ENCODE measurements around the gene DUSP22. TPM values are rescaled to one million over a fixed set of nuclear protein-coding genes. Genes with fewer than 3 reads are reported as not detected.
A peak's percentile ranks its signal among the peaks of the same experiment; 100 is the strongest.
"Not testable (repeated sequence)": the region's sequence is repeated elsewhere in the genome, so short reads cannot be mapped to it uniquely, and the experiment has no call there.

The DUSP22 gene
- total RNA-seq (10 to 100 TPM; 61.0 to 74.8 (median 66.8) TPM), polyA plus RNA-seq (51.0 TPM)
- long read RNA-seq, donor 1, transcript DUSP22-202 (7 exons, 3,098 nt) = major isoform, 105 of 235 reads
- long read RNA-seq, donor 1, transcript DUSP22-208 (6 exons, 1,166 nt) = minor isoform, 60 of 235 reads
- long read RNA-seq, donor 1, transcript DUSP22-201 (8 exons, 1,485 nt) = minor isoform, 13 of 235 reads
- long read RNA-seq, donor 1, partial matches to known transcripts = 4 of 235 reads
- long read RNA-seq, donor 1, other reads (novel, unspliced or antisense) = 46 of 235 reads
- long read RNA-seq, donor 2, transcript DUSP22-208 (6 exons, 1,166 nt) = minor isoform, 20 of 92 reads
- long read RNA-seq, donor 2, transcript DUSP22-201 (8 exons, 1,485 nt) = minor isoform, 13 of 92 reads
- long read RNA-seq, donor 2, transcript DUSP22-202 (7 exons, 3,098 nt) = major isoform, 43 of 92 reads
- long read RNA-seq, donor 2, partial matches to known transcripts = 4 of 92 reads
- long read RNA-seq, donor 2, other reads (novel, unspliced or antisense) = 9 of 92 reads
- long read RNA-seq, donor 3, transcript DUSP22-201 (8 exons, 1,485 nt) = minor isoform, 16 of 154 reads
- long read RNA-seq, donor 3, transcript DUSP22-208 (6 exons, 1,166 nt) = minor isoform, 41 of 154 reads
- long read RNA-seq, donor 3, transcript DUSP22-202 (7 exons, 3,098 nt) = major isoform, 46 of 154 reads
- long read RNA-seq, donor 3, partial matches to known transcripts = 42 of 154 reads
- long read RNA-seq, donor 3, other reads (novel, unspliced or antisense) = 5 of 154 reads
- long read RNA-seq, donor 4, transcript DUSP22-208 (6 exons, 1,166 nt) = minor isoform, 21 of 97 reads
- long read RNA-seq, donor 4, transcript DUSP22-201 (8 exons, 1,485 nt) = minor isoform, 9 of 97 reads
- long read RNA-seq, donor 4, transcript DUSP22-202 (7 exons, 3,098 nt) = major isoform, 45 of 97 reads
- long read RNA-seq, donor 4, partial matches to known transcripts = 3 of 97 reads
- long read RNA-seq, donor 4, other reads (novel, unspliced or antisense) = 16 of 97 reads

GRCh38 chr6:291697-292505, at the start of gene DUSP22:
DUSP22 (plus strand) TSS chr6:292487; CDS start chr6:292540, 53 bp downstream.
- peaks cover 4% of the 10 kb centered on the region for H3K4me1 ChIP-seq (ENCODE audit: control insufficient read depth, insufficient read depth, low read length)

GRCh38 chr6:246352-246751, 45.9 kb upstream of the DUSP22 start:
- no peak overlapping the region for H3K27ac ChIP-seq (ENCODE audit: low read length)
- no peak overlapping the region for H3K4me3 ChIP-seq (ENCODE audit: low read length)
- H3K9me3 ChIP-seq (ENCODE audit: control insufficient read depth, low read length) = no peaks in the 10 kb centered on the region
- H3K27me3 ChIP-seq (ENCODE audit: control insufficient read depth, insufficient read depth) = no peaks in the 10 kb centered on the region
- no peak for ATAC-seq
- WGBS = 56% methylated on average over 8 of the region's 8 CpGs
- DNase-seq = no peak
- intact Hi-C loops (cut with DNase I) = no loop called here
- no peaks in the 10 kb centered on the region for H3K4me1 ChIP-seq (ENCODE audit: control insufficient read depth, insufficient read depth, low read length)

More at GRCh38 chr6:291697-292505, at the start of gene DUSP22:
- Histone ChIP-seq H3K27ac (ENCODE audit: low read length) (peak within 1 kb of the TSS; percentile 99), H3K4me3 (ENCODE audit: low read length) (peak within 1 kb of the TSS; percentile 65), H3K9me3 (ENCODE audit: control insufficient read depth, low read length) (no peaks in the 10 kb centered on the region), H3K27me3 (ENCODE audit: control insufficient read depth, insufficient read depth) (no peaks in the 10 kb centered on the region)
- DNase-seq = peak; percentile 93 to 97 (median 96)
- peak; percentile 94 for ATAC-seq
- 18% methylated on average over 85 of the region's 85 CpGs for WGBS
- intact Hi-C loops (cut with DNase I) = no loop called here

GRCh38 chr6:247351-247750, 44.9 kb upstream of the DUSP22 start:
- Histone ChIP-seq H3K4me1 (ENCODE audit: control insufficient read depth, insufficient read depth, low read length) (no peaks in the 10 kb centered on the region), H3K27ac (ENCODE audit: low read length) (no peak overlapping the region), H3K9me3 (ENCODE audit: control insufficient read depth, low read length) (no peaks in the 10 kb centered on the region), H3K27me3 (ENCODE audit: control insufficient read depth, insufficient read depth) (no peaks in the 10 kb centered on the region), H3K4me3 (ENCODE audit: low read length) (no peak overlapping the region)
- intact Hi-C loops (cut with DNase I) = no loop called here
- ATAC-seq (no peak), DNase-seq (no peak)
- WGBS = 77% methylated on average over 5 of the region's 5 CpGs

- H3K9me3 ChIP-seq (ENCODE audit: control insufficient read depth, low read length); ATAC-seq; H3K4me1 ChIP-seq (ENCODE audit: control insufficient read depth, insufficient read depth, low read length); H3K27ac ChIP-seq (ENCODE audit: low read length); DNase-seq; H3K27me3 ChIP-seq (ENCODE audit: control insufficient read depth, insufficient read depth); H3K4me3 ChIP-seq (ENCODE audit: low read length); intact Hi-C loops (cut with DNase I): not testable (repeated sequence)
- 83% methylated on average over 6 of the region's 6 CpGs for WGBS
Measured at GRCh38 chr6:248046-248445, 44.2 kb upstream of the DUSP22 start.

- H3K4me3 ChIP-seq (ENCODE audit: low read length) = no peak overlapping the region
- DNase-seq (no peak), ATAC-seq (no peak)
- H3K27me3 ChIP-seq (ENCODE audit: control insufficient read depth, insufficient read depth) = no peaks in the 10 kb centered on the region
- no peak overlapping the region for H3K27ac ChIP-seq (ENCODE audit: low read length)
- H3K4me1 ChIP-seq (ENCODE audit: control insufficient read depth, insufficient read depth, low read length) = no peaks in the 10 kb centered on the region
- intact Hi-C loops (cut with DNase I) = no loop called here
- H3K9me3 ChIP-seq (ENCODE audit: control insufficient read depth, low read length) = no peaks in the 10 kb centered on the region
Measured at GRCh38 chr6:250676-251075, 41.6 kb upstream of the DUSP22 start.

- Histone ChIP-seq H3K27me3 (ENCODE audit: control insufficient read depth, insufficient read depth) (no peaks in the 10 kb centered on the region), H3K4me3 (ENCODE audit: low read length) (no peak overlapping the region), H3K4me1 (ENCODE audit: control insufficient read depth, insufficient read depth, low read length) (no peaks in the 10 kb centered on the region), H3K27ac (ENCODE audit: low read length) (no peak overlapping the region), H3K9me3 (ENCODE audit: control insufficient read depth, low read length) (no peaks in the 10 kb centered on the region)
- ATAC-seq (no peak), DNase-seq (no peak)
- WGBS = 77% methylated on average over 2 of the region's 2 CpGs
- intact Hi-C loops (cut with DNase I) = no loop called here
Measured at GRCh38 chr6:251920-252319, 40.4 kb upstream of the DUSP22 start.

- no peaks in the 10 kb centered on the region for H3K27me3 ChIP-seq (ENCODE audit: control insufficient read depth, insufficient read depth)
- H3K27ac ChIP-seq (ENCODE audit: low read length) = no peak overlapping the region
- H3K9me3 ChIP-seq (ENCODE audit: control insufficient read depth, low read length) = no peaks in the 10 kb centered on the region
- intact Hi-C loops (cut with DNase I) = no loop called here
- DNase-seq (no peak), ATAC-seq (no peak)
- H3K4me3 ChIP-seq (ENCODE audit: low read length) = no peak overlapping the region
- no peaks in the 10 kb centered on the region for H3K4me1 ChIP-seq (ENCODE audit: control insufficient read depth, insufficient read depth, low read length)
- WGBS = 64% methylated on average over 8 of the region's 8 CpGs
Measured at GRCh38 chr6:252775-253535, 39.3 kb upstream of the DUSP22 start.

- Histone ChIP-seq H3K27me3 (ENCODE audit: control insufficient read depth, insufficient read depth) (no peaks in the 10 kb centered on the region), H3K4me3 (ENCODE audit: low read length) (no peak overlapping the region), H3K27ac (ENCODE audit: low read length) (no peak overlapping the region), H3K4me1 (ENCODE audit: control insufficient read depth, insufficient read depth, low read length) (no peaks in the 10 kb centered on the region), H3K9me3 (ENCODE audit: control insufficient read depth, low read length) (no peaks in the 10 kb centered on the region)
- ATAC-seq (no peak), DNase-seq (no peak)
- 76% methylated on average over 8 of the region's 8 CpGs for WGBS
- intact Hi-C loops (cut with DNase I) = no loop called here
Measured at GRCh38 chr6:254016-254415, 38.3 kb upstream of the DUSP22 start.

GRCh38 chr6:255041-255750, 37.1 kb upstream of the DUSP22 start:
- Histone ChIP-seq H3K4me1 (ENCODE audit: control insufficient read depth, insufficient read depth, low read length) (no peaks in the 10 kb centered on the region), H3K4me3 (ENCODE audit: low read length) (no peak overlapping the region), H3K27me3 (ENCODE audit: control insufficient read depth, insufficient read depth) (no peaks in the 10 kb centered on the region), H3K27ac (ENCODE audit: low read length) (no peak overlapping the region), H3K9me3 (ENCODE audit: control insufficient read depth, low read length) (no peaks in the 10 kb centered on the region)
- intact Hi-C loops (cut with DNase I) = no loop called here
- WGBS = 87% methylated on average over 9 of the region's 9 CpGs
- no peak for ATAC-seq
- DNase-seq = no peak

GRCh38 chr6:255751-256083, 36.6 kb upstream of the DUSP22 start:
- Histone ChIP-seq H3K4me1 (ENCODE audit: control insufficient read depth, insufficient read depth, low read length) (no peaks in the 10 kb centered on the region), H3K9me3 (ENCODE audit: control insufficient read depth, low read length) (no peaks in the 10 kb centered on the region), H3K27me3 (ENCODE audit: control insufficient read depth, insufficient read depth) (peaks cover 2% of the 10 kb centered on the region), H3K4me3 (ENCODE audit: low read length) (no peak overlapping the region), H3K27ac (ENCODE audit: low read length) (no peak overlapping the region)
- intact Hi-C loops (cut with DNase I) = no loop called here
- WGBS = 79% methylated on average over 8 of the region's 8 CpGs
- DNase-seq = no peak
- no peak for ATAC-seq

Measured in right cardiac atrium (tissue), 5 donors.